Vagina (tissue), 2 donors: Measurements from ENCODE around the gene CAPZA2.

Experiments
- POLR2A ChIP-seq, 2 donors: fragments of 450-650 bp; IDR thresholded peaks; one replicate each; pipeline ENCODE4 v1.6.1; 2017; ENCODE audit warnings: antibody characterized with exemption in 2 of 2, mild to moderate bottlenecking in 2 of 2, moderate library complexity in 2 of 2
- TF ChIP-seq, protein P1 (sequence below), 3 experiments: fragments of 450-650 bp in 2 of 3; fragments of 200-600 bp in 1 of 3; sonication (generic) in 1 of 3; IDR thresholded peaks; one replicate each; pipeline ENCODE4 v1.5.1; 2017 to 2019; ENCODE audit warnings: antibody characterized with exemption in 3 of 3, mild to moderate bottlenecking in 2 of 3, moderate library complexity in 2 of 3

DNA sequence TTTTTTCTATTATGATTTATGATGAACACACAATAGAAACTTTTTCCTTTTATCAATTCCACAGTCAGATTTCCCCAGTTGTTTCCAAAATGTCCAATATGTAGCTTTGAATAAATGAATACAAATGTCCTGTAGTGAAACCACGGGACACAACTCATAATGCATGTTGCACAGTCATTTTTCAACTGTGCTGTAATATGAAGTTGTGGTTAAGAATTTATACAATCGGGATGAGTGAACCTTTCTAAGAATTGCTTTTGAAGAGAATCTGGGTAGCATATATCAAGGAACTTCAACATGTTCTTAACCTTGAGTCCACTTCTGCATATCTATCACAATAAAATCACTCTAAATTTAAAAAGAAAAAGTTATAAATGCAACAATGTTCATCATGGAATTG is 76.3 kb downstream of the CAPZA2 start:
- TF ChIP-seq, protein P1, sequence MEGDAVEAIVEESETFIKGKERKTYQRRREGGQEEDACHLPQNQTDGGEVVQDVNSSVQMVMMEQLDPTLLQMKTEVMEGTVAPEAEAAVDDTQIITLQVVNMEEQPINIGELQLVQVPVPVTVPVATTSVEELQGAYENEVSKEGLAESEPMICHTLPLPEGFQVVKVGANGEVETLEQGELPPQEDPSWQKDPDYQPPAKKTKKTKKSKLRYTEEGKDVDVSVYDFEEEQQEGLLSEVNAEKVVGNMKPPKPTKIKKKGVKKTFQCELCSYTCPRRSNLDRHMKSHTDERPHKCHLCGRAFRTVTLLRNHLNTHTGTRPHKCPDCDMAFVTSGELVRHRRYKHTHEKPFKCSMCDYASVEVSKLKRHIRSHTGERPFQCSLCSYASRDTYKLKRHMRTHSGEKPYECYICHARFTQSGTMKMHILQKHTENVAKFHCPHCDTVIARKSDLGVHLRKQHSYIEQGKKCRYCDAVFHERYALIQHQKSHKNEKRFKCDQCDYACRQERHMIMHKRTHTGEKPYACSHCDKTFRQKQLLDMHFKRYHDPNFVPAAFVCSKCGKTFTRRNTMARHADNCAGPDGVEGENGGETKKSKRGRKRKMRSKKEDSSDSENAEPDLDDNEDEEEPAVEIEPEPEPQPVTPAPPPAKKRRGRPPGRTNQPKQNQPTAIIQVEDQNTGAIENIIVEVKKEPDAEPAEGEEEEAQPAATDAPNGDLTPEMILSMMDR (IDR thresholded peaks at IDR 0.05) = no peak
- no peak for TF ChIP-seq POLR2A (IDR thresholded peaks at IDR 0.05)
